ENCODE data around the gene SPEG.

SPEG gene

GRCh38 chr2:219403861-219404260 lies 30.8 kb upstream of the SPEG start:
- no peak overlapping the region for H3K4me3 ChIP-seq (replicated peaks; ENCODE audit: insufficient read depth, low read length)
- no peak for DNase-seq (ENCODE audit: low read depth in 1 of 2, low spot score in 1 of 2)
- no peak overlapping the region for H3K27ac ChIP-seq (replicated peaks)
- H3K27me3 ChIP-seq (ENCODE audit: insufficient read depth, poor library complexity, severe bottlenecking): no peaks in the 10 kb centered on the region
- TF ChIP-seq REST (IDR thresholded peaks at IDR 0.05; ENCODE audit: insufficient replicate concordance, low read depth) (no peak), POLR2AphosphoS5 (IDR thresholded peaks at IDR 0.05; ENCODE audit: low read depth) (no peak), GABPA (IDR thresholded peaks at IDR 0.05; ENCODE audit: low read depth) (no peak), SPI1 (IDR thresholded peaks at IDR 0.05; ENCODE audit: borderline replicate concordance, low read depth) (no peak), CTCF (IDR thresholded peaks at IDR 0.05; ENCODE audit: insufficient read depth, low read length) (no peak)

GRCh38 chr2:219404291-219404910 lies 30.2 kb upstream of the SPEG start:
- Histone ChIP-seq H3K27ac (replicated peaks) (no peak overlapping the region), H3K4me3 (replicated peaks; ENCODE audit: insufficient read depth, low read length) (no peak overlapping the region), H3K27me3 (ENCODE audit: insufficient read depth, poor library complexity, severe bottlenecking) (no peaks in the 10 kb centered on the region)
- no peak for DNase-seq (ENCODE audit: low read depth in 1 of 2, low spot score in 1 of 2)
- no peak for TF ChIP-seq CTCF (IDR thresholded peaks at IDR 0.05; ENCODE audit: insufficient read depth, low read length)
- TF ChIP-seq REST (IDR thresholded peaks at IDR 0.05; ENCODE audit: insufficient replicate concordance, low read depth): no peak
- TF ChIP-seq POLR2AphosphoS5 (IDR thresholded peaks at IDR 0.05; ENCODE audit: low read depth): no peak
- TF ChIP-seq GABPA (IDR thresholded peaks at IDR 0.05; ENCODE audit: low read depth): no peak
- TF ChIP-seq SPI1 (IDR thresholded peaks at IDR 0.05; ENCODE audit: borderline replicate concordance, low read depth): no peak

- H3K27me3 ChIP-seq (ENCODE audit: insufficient read depth, poor library complexity, severe bottlenecking): no peaks in the 10 kb centered on the region
These were observed 29.7 kb upstream of the SPEG start for GRCh38 chr2:219404954-219405353.

More at GRCh38 chr2:219404954-219405353, 29.7 kb upstream of the SPEG start:
- H3K27ac ChIP-seq (replicated peaks): no peak overlapping the region
- TF ChIP-seq REST (IDR thresholded peaks at IDR 0.05; ENCODE audit: insufficient replicate concordance, low read depth) (no peak), SPI1 (IDR thresholded peaks at IDR 0.05; ENCODE audit: borderline replicate concordance, low read depth) (no peak), CTCF (IDR thresholded peaks at IDR 0.05; ENCODE audit: insufficient read depth, low read length) (no peak), POLR2AphosphoS5 (IDR thresholded peaks at IDR 0.05; ENCODE audit: low read depth) (no peak), GABPA (IDR thresholded peaks at IDR 0.05; ENCODE audit: low read depth) (no peak)
- DNase-seq (ENCODE audit: low read depth in 1 of 2, low spot score in 1 of 2): no peak
- no peak overlapping the region for H3K4me3 ChIP-seq (replicated peaks; ENCODE audit: insufficient read depth, low read length)
